ENCODE results near the gene TRAPPC6A. TPM values are rescaled to one million over a fixed set of nuclear protein-coding genes. Genes with fewer than 3 reads are reported as not detected.

Gene TRAPPC6A
- total RNA-seq, 1 donor from 2014 or later, result 33.8 TPM

GRCh38 chr19:45195764-45196163, 17.7 kb upstream of the TRAPPC6A start:
- Histone ChIP-seq H3K4me3 (ENCODE audit: low read depth, low read length) (no peak overlapping the region), H3K27me3 (ENCODE audit: control insufficient read depth, insufficient read depth, low read length) (peaks cover 2% of the 10 kb centered on the region), H3K36me3 (ENCODE audit: control insufficient read depth, insufficient read depth, low read length) (no peaks in the 10 kb centered on the region)
- no peak for TF ChIP-seq CTCF (IDR thresholded peaks at IDR 0.05; ENCODE audit: insufficient read depth, low read length, poor library complexity, severe bottlenecking)
- no peak for DNase-seq (ENCODE audit: low read depth)

DNA sequence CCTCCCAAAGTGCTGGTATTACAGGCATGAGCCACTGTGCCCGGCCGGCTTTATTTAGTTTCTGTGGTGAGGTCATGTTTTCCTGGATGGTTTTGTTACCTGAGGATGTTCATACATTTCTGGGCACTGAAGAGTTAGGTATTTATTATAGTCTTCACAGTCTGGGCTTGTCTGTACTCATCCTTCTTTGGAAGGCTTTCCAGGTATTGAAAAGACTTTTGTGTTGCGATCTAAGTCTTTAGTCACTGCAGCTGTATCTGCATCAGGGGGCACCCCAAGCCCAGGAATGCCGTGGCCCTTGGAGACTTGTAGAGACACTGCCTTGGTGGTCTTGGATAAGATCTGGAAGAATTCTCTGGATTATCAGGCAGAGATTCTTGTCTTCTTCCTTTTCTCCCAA, 13.3 kb upstream of the TRAPPC6A start:
- no peak for DNase-seq (ENCODE audit: low read depth)
- no peaks in the 10 kb centered on the region for H3K27me3 ChIP-seq (ENCODE audit: control insufficient read depth, insufficient read depth, low read length)
- TF ChIP-seq CTCF (IDR thresholded peaks at IDR 0.05; ENCODE audit: insufficient read depth, low read length, poor library complexity, severe bottlenecking), result no peak

DNA sequence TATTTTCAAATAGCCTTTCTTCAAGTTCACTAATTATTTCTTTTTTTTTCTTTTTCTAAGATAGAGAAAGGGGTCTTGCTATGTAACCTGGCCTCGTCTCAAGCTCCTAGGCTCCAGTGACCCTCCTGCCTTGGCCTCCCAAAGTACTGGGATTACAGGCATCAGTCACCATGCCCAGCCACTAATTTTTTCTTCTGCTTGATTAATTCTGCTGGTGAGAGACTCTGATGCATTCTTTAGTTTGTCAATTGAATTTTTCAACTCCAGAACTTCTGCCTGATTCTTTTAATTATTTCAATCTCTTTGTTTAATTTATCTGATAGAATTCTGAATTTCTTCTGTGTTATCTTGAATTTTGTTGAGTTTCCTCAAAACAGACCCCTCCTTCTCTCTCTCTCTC, 11.9 kb upstream of the TRAPPC6A start:
- H3K4me3 ChIP-seq (ENCODE audit: low read depth, low read length), result no peak overlapping the region
- H3K27me3 ChIP-seq (ENCODE audit: control insufficient read depth, insufficient read depth, low read length), result no peaks in the 10 kb centered on the region
- H3K36me3 ChIP-seq (ENCODE audit: control insufficient read depth, insufficient read depth, low read length), result no peaks in the 10 kb centered on the region
- DNase-seq (ENCODE audit: low read depth), result no peak
- TF ChIP-seq CTCF (IDR thresholded peaks at IDR 0.05; ENCODE audit: insufficient read depth, low read length, poor library complexity, severe bottlenecking), result no peak

More for the DNA sequence above, 13.3 kb upstream of the TRAPPC6A start:
- H3K36me3 ChIP-seq (ENCODE audit: control insufficient read depth, insufficient read depth, low read length), result no peaks in the 10 kb centered on the region
- H3K4me3 ChIP-seq (ENCODE audit: low read depth, low read length), result no peak overlapping the region

DNA sequence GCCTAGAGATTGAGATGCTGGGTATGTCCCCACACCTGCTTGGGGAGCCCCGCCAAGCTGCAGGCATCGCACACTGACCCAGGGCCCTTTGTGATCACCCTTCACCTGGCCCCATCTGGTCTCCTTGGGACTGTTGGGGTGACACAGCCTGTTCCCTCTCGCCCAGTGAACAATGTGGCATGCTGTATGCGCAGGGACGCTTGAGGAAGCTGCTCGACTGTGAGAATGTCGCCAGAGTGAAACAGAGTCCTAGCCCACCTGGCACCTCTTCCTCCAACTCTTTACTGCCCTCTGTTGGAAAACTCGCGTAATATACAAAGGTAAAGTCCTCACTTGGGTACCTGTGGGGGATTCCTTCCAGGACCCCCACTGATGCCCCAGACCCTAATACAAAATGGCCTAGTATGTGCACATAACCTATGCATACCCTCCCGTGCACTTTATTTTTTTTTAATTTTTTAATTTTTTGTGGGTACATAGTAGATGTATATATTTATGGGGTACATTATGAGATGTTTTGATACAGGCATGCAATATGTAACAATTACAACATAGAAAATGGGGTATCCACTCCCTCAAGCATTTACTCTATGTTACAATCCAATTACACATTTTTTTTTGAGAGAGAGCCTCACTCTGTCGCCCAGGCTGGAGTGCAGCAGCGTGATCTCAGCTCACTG, 9.5 kb upstream of the TRAPPC6A start:
- no peaks in the 10 kb centered on the region for H3K27me3 ChIP-seq (ENCODE audit: control insufficient read depth, insufficient read depth, low read length)
- H3K4me3 ChIP-seq (ENCODE audit: low read depth, low read length), result no peak overlapping the region
- no peak for DNase-seq (ENCODE audit: low read depth)
- H3K36me3 ChIP-seq (ENCODE audit: control insufficient read depth, insufficient read depth, low read length), result no peaks in the 10 kb centered on the region
- peak; percentile 72 for TF ChIP-seq CTCF (IDR thresholded peaks at IDR 0.05; ENCODE audit: insufficient read depth, low read length, poor library complexity, severe bottlenecking)

DNA sequence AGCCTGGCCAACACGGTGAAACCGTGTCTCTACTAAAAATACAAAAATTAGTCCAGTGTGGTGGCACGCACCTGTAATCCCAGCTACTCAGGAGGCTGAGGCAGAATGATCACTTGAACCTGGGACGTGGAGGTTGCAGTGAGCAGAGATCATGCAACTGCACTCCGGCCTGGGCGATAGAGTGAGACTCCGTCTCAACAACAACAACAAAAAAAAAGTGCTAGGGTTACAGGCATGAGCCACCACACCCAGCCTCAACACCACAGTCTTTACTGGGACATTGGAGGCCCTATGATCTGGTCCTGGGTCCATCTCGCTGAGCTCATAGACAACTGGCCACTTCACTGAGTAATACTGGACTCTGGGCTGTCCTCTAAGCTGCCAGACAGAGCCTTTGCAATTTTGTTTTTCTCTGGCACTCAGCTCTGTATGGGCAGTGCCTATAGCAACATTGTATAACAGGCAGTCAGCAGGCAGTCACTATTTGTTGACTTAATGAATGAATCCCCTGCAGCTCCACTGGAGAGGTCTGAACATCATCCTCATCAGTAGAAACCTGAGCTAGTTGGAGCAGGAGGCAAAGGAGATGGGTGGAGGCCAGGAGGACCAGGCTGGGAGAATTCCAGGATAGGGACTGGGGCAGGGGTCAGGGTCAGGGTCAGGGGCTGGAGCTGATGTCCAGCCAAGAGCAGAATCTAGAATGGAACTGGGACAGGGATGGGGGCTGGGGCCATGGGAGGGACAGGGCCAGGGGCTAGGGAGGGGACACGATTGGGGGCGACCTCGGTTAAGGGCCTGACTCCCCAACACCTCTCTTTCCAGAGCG, 8.7 kb upstream of the TRAPPC6A start:
- no peaks in the 10 kb centered on the region for H3K27me3 ChIP-seq (ENCODE audit: control insufficient read depth, insufficient read depth, low read length)
- DNase-seq (ENCODE audit: low read depth), result no peak
- TF ChIP-seq CTCF (IDR thresholded peaks at IDR 0.05; ENCODE audit: insufficient read depth, low read length, poor library complexity, severe bottlenecking), result no peak
- H3K4me3 ChIP-seq (ENCODE audit: low read depth, low read length), result no peak overlapping the region
- no peaks in the 10 kb centered on the region for H3K36me3 ChIP-seq (ENCODE audit: control insufficient read depth, insufficient read depth, low read length)

Measured in kidney epithelial cell (primary cell).